ENCODE data around the gene SERTAD2. TPM values are rescaled to one million over a fixed set of nuclear protein-coding genes. Genes with fewer than 3 reads are reported as not detected.

The SERTAD2 gene
- total and polyA plus RNA-seq, 2 donors (not counting 3 experiments of a cell fraction or from before 2014, with no cell fraction given): 5.5 to 11.2 TPM

GRCh38 chr2:64685430-64685829, 31.7 kb upstream of the SERTAD2 start:
- H2AFZ ChIP-seq (ENCODE audit: low read depth, low read length): no peak overlapping the region
- ChIA-PET POLR2A (no interaction called here), CTCF (interaction anchor here (1.3 to 1.8 kb wide), 3 partner anchors 10 to 39 kb away, joined by 3 to 9 read pairs (median 4); no protein-coding TSS in a partner anchor)
- intact Hi-C loops (cut with micrococcal nuclease) (no loop called here), dilution Hi-C loops (cut with MboI; ENCODE audit: extremely low pct_ligation_motif_present, low sequenced_read_pairs) (no loop called here)
- H3K27me3 ChIP-seq (ENCODE audit: control insufficient read depth in 2 of 2, insufficient read depth in 2 of 2, low read length in 2 of 2): no peaks in the 10 kb centered on the region
- no peak overlapping the region for H3K9ac ChIP-seq (replicated peaks; ENCODE audit: extremely low read depth, insufficient read depth, low read length)
- no peak for DNase-seq (ENCODE audit: low read depth, low spot score)
- no peak overlapping the region for H3K27ac ChIP-seq (ENCODE audit: insufficient read depth, low read depth, low read length)
- no peaks in the 10 kb centered on the region for H3K36me3 ChIP-seq (ENCODE audit: control insufficient read depth in 2 of 2, extremely low read depth in 1 of 2, insufficient read depth in 2 of 2, low read length in 2 of 2)
- no peak overlapping the region for H3K4me2 ChIP-seq (ENCODE audit: insufficient read depth, low read length)
- H4K20me1 ChIP-seq (replicated peaks; ENCODE audit: control insufficient read depth, extremely low read depth, insufficient read depth, low read length): no peaks in the 10 kb centered on the region
- FAIRE-seq: no peak
- H3K4me3 ChIP-seq (replicated peaks in 1 of 3; ENCODE audit: insufficient read depth in 1 of 3, low read depth in 1 of 3, low read length in 3 of 3): no peak overlapping the region
- H3K79me2 ChIP-seq (ENCODE audit: control insufficient read depth, insufficient read depth, low read length): no peaks in the 10 kb centered on the region
- H3K9me1 ChIP-seq (replicated peaks; ENCODE audit: control insufficient read depth, extremely low read depth, insufficient read depth, low read length): no peaks in the 10 kb centered on the region
- no TSS peak for BruUV-seq (replicated peaks)
- H3K9me3 ChIP-seq (replicated peaks; ENCODE audit: control insufficient read depth, insufficient read depth, low read length): no peaks in the 10 kb centered on the region
- H3K4me1 ChIP-seq (ENCODE audit: control insufficient read depth, extremely low read depth, insufficient read depth, low read length): no peaks in the 10 kb centered on the region
- TF ChIP-seq POLR2A (IDR thresholded peaks at IDR 0.05; ENCODE audit: low read depth, low read length) (no peak), GATA2 (IDR thresholded peaks at IDR 0.05; ENCODE audit: insufficient read depth, insufficient read length, low read depth, low read length) (no peak), MYC (IDR thresholded peaks at IDR 0.05; ENCODE audit: low read depth, low read length) (no peak), CTCF (IDR thresholded peaks at IDR 0.05; ENCODE audit: extremely low read depth in 1 of 2, insufficient read depth in 1 of 2, low read depth in 1 of 2, low read length in 2 of 2) (no peak), EZH2 (IDR thresholded peaks at IDR 0.05; ENCODE audit: borderline replicate concordance, low read depth, low read length, severe bottlenecking) (no peak), POLR2AphosphoS5 (IDR thresholded peaks at IDR 0.05; ENCODE audit: insufficient read depth, low read depth, low read length) (no peak), FOS (IDR thresholded peaks at IDR 0.05; ENCODE audit: borderline replicate concordance, insufficient read depth, low read length) (no peak), JUN (IDR thresholded peaks at IDR 0.05; ENCODE audit: borderline replicate concordance, insufficient read depth, insufficient read length, low read depth) (no peak), MAX (IDR thresholded peaks at IDR 0.05; ENCODE audit: insufficient read depth, insufficient read length) (no peak)

All from endothelial cell of umbilical vein (primary cell).